A673 (cell line): Measurements from ENCODE around the gene AHSG.

ENCODE experiments used
- EZH2 ChIP-seq: fragments of 200-600 bp; sonication (generic); IDR thresholded peaks from 2 replicates; pipeline ENCODE4 v1.6.1; 2017; ENCODE audit warnings: borderline replicate concordance, low read depth, mild to moderate bottlenecking, mixed read lengths, antibody characterized with exemption, low read length; ENCODE audit not compliant: poor library complexity, severe bottlenecking
- TF ChIP-seq, protein P1 (sequence below): fragments of 300-800, 200-600 bp; sonication (generic); conservative IDR thresholded peaks from 2 replicates; pipeline ENCODE4 v1.5.1; 2017; ENCODE audit warnings: low read depth, mild to moderate bottlenecking, antibody characterized with exemption, low read length, moderate library complexity, mixed read lengths

DNA sequence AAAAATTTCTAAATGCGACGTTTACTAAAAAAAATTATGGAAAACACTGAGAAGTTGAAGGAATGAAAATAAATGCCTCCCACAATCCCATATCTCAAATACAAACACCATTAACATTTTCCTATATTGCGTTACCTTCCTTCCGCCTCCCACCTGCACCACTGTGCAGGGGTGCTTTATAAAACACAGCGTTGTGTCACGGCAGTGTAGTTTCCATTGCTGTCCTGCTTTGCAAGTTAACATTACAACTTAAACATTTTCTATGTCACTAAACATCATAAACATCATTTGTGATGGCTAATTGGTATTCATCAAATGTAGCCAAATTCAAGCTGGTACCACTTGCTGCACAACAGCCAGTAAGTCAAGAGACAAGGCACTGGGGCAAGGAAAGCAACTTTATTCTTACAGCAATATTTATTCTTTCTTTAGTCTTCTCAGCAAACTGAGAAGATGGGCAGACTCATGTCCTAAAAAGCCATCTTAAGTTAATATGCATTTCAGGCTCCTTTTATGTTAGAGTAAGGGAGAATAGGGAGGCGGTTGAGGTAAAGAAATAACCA is 15.1 kb downstream of the AHSG start:
- TF ChIP-seq, protein P1, sequence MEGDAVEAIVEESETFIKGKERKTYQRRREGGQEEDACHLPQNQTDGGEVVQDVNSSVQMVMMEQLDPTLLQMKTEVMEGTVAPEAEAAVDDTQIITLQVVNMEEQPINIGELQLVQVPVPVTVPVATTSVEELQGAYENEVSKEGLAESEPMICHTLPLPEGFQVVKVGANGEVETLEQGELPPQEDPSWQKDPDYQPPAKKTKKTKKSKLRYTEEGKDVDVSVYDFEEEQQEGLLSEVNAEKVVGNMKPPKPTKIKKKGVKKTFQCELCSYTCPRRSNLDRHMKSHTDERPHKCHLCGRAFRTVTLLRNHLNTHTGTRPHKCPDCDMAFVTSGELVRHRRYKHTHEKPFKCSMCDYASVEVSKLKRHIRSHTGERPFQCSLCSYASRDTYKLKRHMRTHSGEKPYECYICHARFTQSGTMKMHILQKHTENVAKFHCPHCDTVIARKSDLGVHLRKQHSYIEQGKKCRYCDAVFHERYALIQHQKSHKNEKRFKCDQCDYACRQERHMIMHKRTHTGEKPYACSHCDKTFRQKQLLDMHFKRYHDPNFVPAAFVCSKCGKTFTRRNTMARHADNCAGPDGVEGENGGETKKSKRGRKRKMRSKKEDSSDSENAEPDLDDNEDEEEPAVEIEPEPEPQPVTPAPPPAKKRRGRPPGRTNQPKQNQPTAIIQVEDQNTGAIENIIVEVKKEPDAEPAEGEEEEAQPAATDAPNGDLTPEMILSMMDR, result no peak
- TF ChIP-seq EZH2, result no peak
